Measurements from ENCODE around the gene APOH. TPM values are rescaled to one million over a fixed set of nuclear protein-coding genes. Genes with fewer than 3 reads are reported as not detected.

Gene APOH
- total and polyA plus RNA-seq, 2 of the 13 experiments (the other 11 are each of a cell fraction or from before 2014, with no cell fraction given): 4,846 to 5,748 TPM

- TF ChIP-seq ZNF691 (CRISPR knock-in tag; IDR thresholded peaks at IDR 0.05; ENCODE audit: borderline replicate concordance, low read depth) (peak; percentile 99), CERS6 (CRISPR knock-in tag; IDR thresholded peaks at IDR 0.05) (no peak), RCOR2 (CRISPR knock-in tag; IDR thresholded peaks at IDR 0.05) (peak; percentile 80), SRF (IDR thresholded peaks at IDR 0.05; ENCODE audit: low read depth, low read length) (no peak), ZNF576 (CRISPR knock-in tag; IDR thresholded peaks at IDR 0.05) (no peak), RNF219 (CRISPR knock-in tag; IDR thresholded peaks at IDR 0.05) (no peak), ZNF274 (CRISPR knock-in tag; IDR thresholded peaks at IDR 0.05) (no peak), BCLAF1 (IDR thresholded peaks at IDR 0.05) (no peak), ZNF501 (CRISPR knock-in tag; IDR thresholded peaks at IDR 0.05) (peak; percentile 91), NFRKB (IDR thresholded peaks at IDR 0.05) (no peak), NAIF1 (CRISPR knock-in tag; IDR thresholded peaks at IDR 0.05; ENCODE audit: borderline replicate concordance) (no peak), AKNA (CRISPR knock-in tag; IDR thresholded peaks at IDR 0.05; ENCODE audit: borderline replicate concordance) (peak; percentile 90; the same call in 1 of the 2 replicates), ZBTB14 (CRISPR knock-in tag; IDR thresholded peaks at IDR 0.05) (peak; percentile 52; the same call in 1 of the 2 replicates)
Measured at GRCh38 chr17:66228887-66229782, at the start of gene APOH (continued).

Data from HepG2 (cell line).